MCF 10A (cell line): ENCODE measurements around the gene DIDO1. TPM values are rescaled to one million over a fixed set of nuclear protein-coding genes. Genes with fewer than 3 reads are reported as not detected.

Experiments used
- BruUV-seq: library from RNA; stranded (reverse); fragments of 400-500 nt; replicated peaks from 2 replicates; lab custom pipeline; 2021; lab: Mats Ljungman, UMichigan
- CTCF ChIA-PET: fragments of 300-600 bp; sonication (Branson Sonifier 250); formaldehyde crosslinking; extraction: SDS; loops from one replicate; lab custom pipeline; 2021; ENCODE audit warnings: antibody characterized with exemption, inconsistent platforms; lab: Yijun Ruan, JAX
- POLR2A ChIA-PET: fragments of 300-600, 350-650 bp; sonication (Branson Sonifier 250); formaldehyde crosslinking; extraction: SDS; loops from one replicate; lab custom pipeline; 2020; ENCODE audit warnings: antibody characterized with exemption, inconsistent platforms; lab: Yijun Ruan, JAX
- DNase-seq: peaks from one replicate; pipeline ENCODE4 v3.0.0-alpha.2; 2018; ENCODE audit not compliant: unreplicated experiment
- H3K27ac Mint-ChIP-seq: one replicate; pipeline ENCODE4 v1.8.0; 2022; ENCODE audit warnings: mild to moderate bottlenecking, low read depth, mixed read lengths; ENCODE audit not compliant: unreplicated experiment
- H3K27me3 Mint-ChIP-seq: one replicate; pipeline ENCODE4 v1.8.0; 2022; ENCODE audit warnings: mixed read lengths; ENCODE audit not compliant: insufficient read depth, unreplicated experiment
- H3K36me3 Mint-ChIP-seq: one replicate; pipeline ENCODE4 v1.8.0; 2022; ENCODE audit warnings: mild to moderate bottlenecking, moderate library complexity, mixed read lengths; ENCODE audit not compliant: insufficient read depth, unreplicated experiment
- H3K4me1 Mint-ChIP-seq: one replicate; pipeline ENCODE4 v1.8.0; 2022; ENCODE audit warnings: mixed read lengths; ENCODE audit not compliant: insufficient read depth, unreplicated experiment
- H3K4me3 Mint-ChIP-seq: one replicate; pipeline ENCODE4 v1.8.0; 2022; ENCODE audit warnings: mild to moderate bottlenecking, moderate library complexity, mixed read lengths; ENCODE audit not compliant: unreplicated experiment
- H3K9me3 Mint-ChIP-seq: one replicate; pipeline ENCODE4 v1.8.0; 2022; ENCODE audit warnings: mixed read lengths; ENCODE audit not compliant: unreplicated experiment
- intact Hi-C: fragments of 100-400 bp; cut with micrococcal nuclease; formaldehyde crosslinking; loops from 2 replicates; pipeline ENCODE4 v1.14.1; 2022
- total RNA-seq: library from RNA; stranded (reverse); gene quantifications from 2 replicates; pipeline ENCODE4 v1.2.3, GENCODE V29; 2022
- TF ChIP-seq, protein P1 (sequence below): fragments of 200-600 bp; IDR thresholded peaks from one replicate; pipeline ENCODE4 v1.8.0; 2022; ENCODE audit warnings: antibody characterized with exemption, mild to moderate bottlenecking; ENCODE audit not compliant: unreplicated experiment

DIDO1 gene
- total RNA-seq, 1 experiment from 2014 or later, result 36.8 TPM

- no peaks in the 10 kb centered on the region for H3K9me3 Mint-ChIP-seq
- intact Hi-C loops, result no loop called here
- POLR2A ChIA-PET, result interaction anchor here (2.1 kb wide), 1 partner anchor 12 kb away, joined by 7 read pairs; no protein-coding TSS in a partner anchor
- H3K4me1 Mint-ChIP-seq, result no peaks in the 10 kb centered on the region
- no peaks in the 10 kb centered on the region for H3K27me3 Mint-ChIP-seq
- H3K36me3 Mint-ChIP-seq, result peaks cover 36% of the 10 kb centered on the region
- BruUV-seq, result no TSS peak
- no peak for DNase-seq
- H3K27ac Mint-ChIP-seq, result no peak overlapping the region
- CTCF ChIA-PET, result interaction anchor here (0.5 to 0.9 kb wide), 3 partner anchors 19 to 262 kb away, joined by 3 read pairs; no protein-coding TSS in a partner anchor
- TF ChIP-seq, protein P1, sequence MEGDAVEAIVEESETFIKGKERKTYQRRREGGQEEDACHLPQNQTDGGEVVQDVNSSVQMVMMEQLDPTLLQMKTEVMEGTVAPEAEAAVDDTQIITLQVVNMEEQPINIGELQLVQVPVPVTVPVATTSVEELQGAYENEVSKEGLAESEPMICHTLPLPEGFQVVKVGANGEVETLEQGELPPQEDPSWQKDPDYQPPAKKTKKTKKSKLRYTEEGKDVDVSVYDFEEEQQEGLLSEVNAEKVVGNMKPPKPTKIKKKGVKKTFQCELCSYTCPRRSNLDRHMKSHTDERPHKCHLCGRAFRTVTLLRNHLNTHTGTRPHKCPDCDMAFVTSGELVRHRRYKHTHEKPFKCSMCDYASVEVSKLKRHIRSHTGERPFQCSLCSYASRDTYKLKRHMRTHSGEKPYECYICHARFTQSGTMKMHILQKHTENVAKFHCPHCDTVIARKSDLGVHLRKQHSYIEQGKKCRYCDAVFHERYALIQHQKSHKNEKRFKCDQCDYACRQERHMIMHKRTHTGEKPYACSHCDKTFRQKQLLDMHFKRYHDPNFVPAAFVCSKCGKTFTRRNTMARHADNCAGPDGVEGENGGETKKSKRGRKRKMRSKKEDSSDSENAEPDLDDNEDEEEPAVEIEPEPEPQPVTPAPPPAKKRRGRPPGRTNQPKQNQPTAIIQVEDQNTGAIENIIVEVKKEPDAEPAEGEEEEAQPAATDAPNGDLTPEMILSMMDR, result no peak
- no peak overlapping the region for H3K4me3 Mint-ChIP-seq
Observed at GRCh38 chr20:62951143-62951895, 25.0 kb upstream of the DIDO1 start.

GRCh38 chr20:62950741-62951140 lies 24.4 kb upstream of the DIDO1 start:
- ChIA-PET POLR2A (interaction anchor here (0.7 to 2.1 kb wide), 2 partner anchors 10 to 12 kb away, joined by 3 to 7 read pairs; no protein-coding TSS in a partner anchor), CTCF (interaction anchor here (0.5 to 0.9 kb wide), 3 partner anchors 20 to 377 kb away, joined by 3 read pairs; no protein-coding TSS in a partner anchor)
- BruUV-seq, result no TSS peak
- no peaks in the 10 kb centered on the region for H3K4me1 Mint-ChIP-seq
- H3K36me3 Mint-ChIP-seq, result peaks cover 39% of the 10 kb centered on the region
- intact Hi-C loops, result no loop called here
- no peak overlapping the region for H3K4me3 Mint-ChIP-seq
- no peaks in the 10 kb centered on the region for H3K27me3 Mint-ChIP-seq
- no peaks in the 10 kb centered on the region for H3K9me3 Mint-ChIP-seq
- DNase-seq, result no peak
- H3K27ac Mint-ChIP-seq, result no peak overlapping the region
- TF ChIP-seq, protein P1, result no peak

- Mint-ChIP-seq H3K27ac (no peak overlapping the region), H3K4me1 (no peaks in the 10 kb centered on the region), H3K36me3 (peaks cover 45% of the 10 kb centered on the region), H3K4me3 (no peak overlapping the region), H3K9me3 (no peaks in the 10 kb centered on the region), H3K27me3 (no peaks in the 10 kb centered on the region)
- ChIA-PET CTCF (interaction anchor here (0.7 to 1.1 kb wide), 4 partner anchors 26 to 378 kb away, joined by 3 to 4 read pairs (median 3); no protein-coding TSS in a partner anchor), POLR2A (interaction anchor here (0.6 to 2.8 kb wide), 4 partner anchors 9 to 14 kb away, joined by 3 to 12 read pairs (median 5); partner anchors contain the start of gene GID8)
- DNase-seq, result no peak
- TF ChIP-seq, protein P1, result no peak
- no TSS peak for BruUV-seq
- intact Hi-C loops, result no loop called here
Observed at GRCh38 chr20:62949962-62950361, 23.7 kb upstream of the DIDO1 start.

DNA sequence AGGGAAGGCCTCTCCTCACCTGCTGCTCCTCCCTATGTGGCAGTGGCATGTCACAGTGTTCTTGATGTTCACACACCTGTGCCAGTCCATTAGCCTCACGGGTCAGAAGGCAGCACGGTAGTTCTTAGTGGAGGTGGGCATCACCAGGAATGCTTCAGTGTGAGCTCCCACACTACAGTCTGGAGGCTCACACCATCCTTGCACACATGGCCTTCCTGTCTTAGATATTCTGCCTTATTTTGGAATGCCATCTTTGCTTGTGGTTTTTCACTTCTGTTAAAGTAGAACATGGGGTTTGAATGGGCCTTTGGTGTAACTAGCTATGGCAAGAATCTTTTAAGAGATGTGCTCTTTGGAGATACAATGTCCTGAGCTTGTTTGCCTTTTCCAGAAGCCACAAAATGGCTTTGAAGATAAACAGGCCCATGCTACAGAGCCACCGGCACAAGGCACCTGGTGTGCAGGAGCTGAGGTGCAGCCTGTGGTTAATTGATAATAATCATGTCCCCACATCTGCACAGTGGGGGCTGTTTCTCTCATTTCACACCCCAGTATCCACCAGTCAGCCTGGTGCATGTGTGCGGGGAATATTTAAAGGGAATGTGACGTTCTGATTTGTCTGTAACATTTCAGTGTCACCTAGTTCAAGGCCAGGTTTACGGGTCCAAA lies 23.0 kb upstream of the DIDO1 start:
- no peaks in the 10 kb centered on the region for H3K4me1 Mint-ChIP-seq
- no TSS peak for BruUV-seq
- H3K36me3 Mint-ChIP-seq, result peaks cover 52% of the 10 kb centered on the region
- ChIA-PET CTCF (interaction anchor here (0.9 to 1.1 kb wide), 2 partner anchors 27 to 60 kb away, joined by 3 read pairs; no protein-coding TSS in a partner anchor), POLR2A (interaction anchor here (0.6 to 2.8 kb wide), 2 partner anchors 11 to 15 kb away, joined by 3 to 12 read pairs; partner anchors contain the start of gene GID8)
- H3K27me3 Mint-ChIP-seq, result no peaks in the 10 kb centered on the region
- TF ChIP-seq, protein P1, result no peak
- no peaks in the 10 kb centered on the region for H3K9me3 Mint-ChIP-seq
- no peak overlapping the region for H3K4me3 Mint-ChIP-seq
- intact Hi-C loops, result no loop called here
- no peak for DNase-seq
- H3K27ac Mint-ChIP-seq, result no peak overlapping the region
